ENCODE data around the gene NHLRC3. TPM values are rescaled to one million over a fixed set of nuclear protein-coding genes. Genes with fewer than 3 reads are reported as not detected.
A peak's percentile ranks its signal among the peaks of the same experiment; 100 is the strongest.

NHLRC3 gene
- total RNA-seq, 4 donors from 2014 or later: 9.3 to 12.0 (median 10.2) TPM

DNA sequence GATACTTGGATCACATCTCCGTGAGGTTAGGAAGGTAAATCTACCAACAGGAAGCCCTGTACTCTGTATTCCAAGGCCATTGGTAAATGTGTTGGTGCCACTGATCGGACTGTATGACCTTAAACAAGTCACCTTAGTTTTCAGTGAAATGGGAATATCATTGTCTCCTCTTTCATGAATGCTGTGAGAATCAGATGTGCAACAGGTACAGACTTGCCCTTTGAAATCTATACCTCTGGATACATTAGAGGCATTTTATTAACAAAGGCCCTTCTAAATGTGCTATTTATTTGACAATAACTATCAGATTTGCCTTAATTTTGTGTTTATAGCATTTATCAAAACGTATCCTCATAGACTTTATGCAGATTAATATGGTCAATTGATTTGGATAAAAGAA is 11.0 kb downstream of the NHLRC3 start:
- Histone ChIP-seq H3K27me3 (no peaks in the 10 kb centered on the region), H3K9me3 (no peaks in the 10 kb centered on the region), H3K4me1 (no peaks in the 10 kb centered on the region), H3K4me3 (no peak overlapping the region), H3K27ac (replicated peaks in 1 of 4) (no peak overlapping the region), H3K36me3 (peaks cover 0 to 25% (median 8%) of the 10 kb centered on the region in 4 donors)
- DNase-seq (ENCODE audit: extremely low spot score): no peak
- TF ChIP-seq, protein P1, sequence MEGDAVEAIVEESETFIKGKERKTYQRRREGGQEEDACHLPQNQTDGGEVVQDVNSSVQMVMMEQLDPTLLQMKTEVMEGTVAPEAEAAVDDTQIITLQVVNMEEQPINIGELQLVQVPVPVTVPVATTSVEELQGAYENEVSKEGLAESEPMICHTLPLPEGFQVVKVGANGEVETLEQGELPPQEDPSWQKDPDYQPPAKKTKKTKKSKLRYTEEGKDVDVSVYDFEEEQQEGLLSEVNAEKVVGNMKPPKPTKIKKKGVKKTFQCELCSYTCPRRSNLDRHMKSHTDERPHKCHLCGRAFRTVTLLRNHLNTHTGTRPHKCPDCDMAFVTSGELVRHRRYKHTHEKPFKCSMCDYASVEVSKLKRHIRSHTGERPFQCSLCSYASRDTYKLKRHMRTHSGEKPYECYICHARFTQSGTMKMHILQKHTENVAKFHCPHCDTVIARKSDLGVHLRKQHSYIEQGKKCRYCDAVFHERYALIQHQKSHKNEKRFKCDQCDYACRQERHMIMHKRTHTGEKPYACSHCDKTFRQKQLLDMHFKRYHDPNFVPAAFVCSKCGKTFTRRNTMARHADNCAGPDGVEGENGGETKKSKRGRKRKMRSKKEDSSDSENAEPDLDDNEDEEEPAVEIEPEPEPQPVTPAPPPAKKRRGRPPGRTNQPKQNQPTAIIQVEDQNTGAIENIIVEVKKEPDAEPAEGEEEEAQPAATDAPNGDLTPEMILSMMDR (IDR thresholded peaks at IDR 0.05): no peak
- no peak for TF ChIP-seq POLR2AphosphoS5 (IDR thresholded peaks at IDR 0.05)
- no peak for TF ChIP-seq EP300 (IDR thresholded peaks at IDR 0.05)
- no peak for TF ChIP-seq POLR2A (IDR thresholded peaks at IDR 0.05; ENCODE audit: low read depth)
- 89% methylated on average over 3 of the region's 3 CpGs for WGBS
- intact Hi-C loops (cut with DNase I): no loop called here

DNA sequence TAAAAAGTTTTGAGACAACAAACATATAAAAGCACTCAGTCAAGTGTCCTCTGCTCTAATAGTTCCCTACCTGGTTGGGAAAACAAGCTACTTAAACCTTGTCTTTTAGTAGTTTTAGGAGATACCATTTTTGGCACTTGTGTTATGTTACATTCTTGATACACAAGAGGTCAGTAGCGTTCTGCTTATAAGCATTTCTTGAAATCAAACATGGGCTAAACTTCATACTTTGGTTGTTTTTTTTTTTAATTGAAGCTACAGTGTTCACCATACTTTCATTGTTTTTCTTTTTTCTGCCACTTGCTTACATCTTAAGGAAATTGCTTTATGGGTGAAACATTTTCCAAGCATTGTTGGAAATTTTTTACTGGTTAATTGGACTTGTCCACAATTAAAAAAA is 12.9 kb downstream of the NHLRC3 start:
- Histone ChIP-seq H3K4me3 (no peak overlapping the region), H3K27ac (replicated peaks in 1 of 4) (no peak overlapping the region), H3K9me3 (no peaks in the 10 kb centered on the region), H3K36me3 (peaks cover 0 to 10% (median 4%) of the 10 kb centered on the region in 4 donors), H3K27me3 (no peaks in the 10 kb centered on the region), H3K4me1 (no peaks in the 10 kb centered on the region)
- 19% methylated on average over 1 of the region's 1 CpG for WGBS
- DNase-seq (ENCODE audit: extremely low spot score): no peak
- TF ChIP-seq EP300 (IDR thresholded peaks at IDR 0.05) (no peak), POLR2A (IDR thresholded peaks at IDR 0.05; ENCODE audit: low read depth) (no peak), POLR2AphosphoS5 (IDR thresholded peaks at IDR 0.05) (no peak)
- TF ChIP-seq, protein P1 (IDR thresholded peaks at IDR 0.05): peak; percentile 13 to 32 (median 21)
- intact Hi-C loops (cut with DNase I): loop anchor here (5.0 kb wide), 1 partner anchor 566 kb away; no protein-coding TSS in a partner anchor

DNA sequence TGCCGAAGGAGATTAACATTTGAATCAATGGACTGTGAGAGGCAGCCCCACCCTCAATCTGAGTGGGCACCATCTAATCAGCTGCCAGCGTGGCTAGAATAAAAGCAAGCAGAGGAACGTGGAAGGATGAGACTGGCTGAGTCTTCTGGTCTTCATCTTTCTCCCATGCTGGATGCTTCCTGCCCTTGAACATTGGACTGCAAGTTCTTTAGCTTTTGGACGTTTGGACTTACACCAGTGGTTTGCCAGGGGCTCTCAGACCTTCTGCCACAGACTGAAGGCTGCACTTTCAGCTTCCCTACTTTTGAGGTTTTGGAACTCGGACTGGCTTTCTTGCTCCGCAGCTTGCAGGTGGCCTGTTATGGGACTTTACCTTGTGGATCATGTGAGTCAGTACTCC is 14.7 kb downstream of the NHLRC3 start:
- H3K4me1 ChIP-seq: no peaks in the 10 kb centered on the region
- peaks cover 0 to 10% (median 2%) of the 10 kb centered on the region in 4 donors for H3K36me3 ChIP-seq
- no peak overlapping the region for H3K4me3 ChIP-seq
- H3K27ac ChIP-seq (replicated peaks in 1 of 4): no peak overlapping the region
- H3K9me3 ChIP-seq: no peaks in the 10 kb centered on the region
- intact Hi-C loops (cut with DNase I): loop anchor here (5.0 kb wide), 1 partner anchor 564 kb away; no protein-coding TSS in a partner anchor
- DNase-seq (ENCODE audit: extremely low spot score): no peak
- no peaks in the 10 kb centered on the region for H3K27me3 ChIP-seq
- TF ChIP-seq, protein P1 (IDR thresholded peaks at IDR 0.05): no peak
- TF ChIP-seq POLR2AphosphoS5 (IDR thresholded peaks at IDR 0.05) (no peak), POLR2A (IDR thresholded peaks at IDR 0.05; ENCODE audit: low read depth) (no peak), EP300 (IDR thresholded peaks at IDR 0.05) (no peak)
- 83% methylated on average over 6 of the region's 6 CpGs for WGBS

DNA sequence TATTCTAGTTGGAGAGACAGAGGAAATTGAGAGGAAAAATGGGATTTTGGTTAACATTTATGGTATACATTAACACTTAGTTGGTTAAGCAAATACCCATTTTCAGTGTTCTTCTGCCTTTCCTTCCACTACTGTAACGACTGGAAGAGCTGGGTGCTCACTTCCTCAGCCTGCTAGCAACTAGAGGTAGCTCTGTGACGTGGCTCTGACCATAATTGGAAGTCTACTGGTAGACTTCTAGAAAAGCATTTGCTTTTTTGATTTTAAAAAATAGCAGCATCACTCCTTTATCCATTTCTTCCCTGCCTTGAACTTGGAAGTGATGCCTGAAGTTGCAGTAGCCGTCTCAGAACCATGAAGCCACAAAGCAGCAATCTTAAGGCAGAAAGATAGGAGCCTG is 15.9 kb downstream of the NHLRC3 start:
- intact Hi-C loops (cut with DNase I): loop anchor here (5.0 kb wide), 1 partner anchor 563 kb away; no protein-coding TSS in a partner anchor
- Histone ChIP-seq H3K4me1 (no peaks in the 10 kb centered on the region), H3K27ac (replicated peaks in 1 of 4) (no peak overlapping the region), H3K27me3 (no peaks in the 10 kb centered on the region), H3K4me3 (no peak overlapping the region), H3K9me3 (no peaks in the 10 kb centered on the region), H3K36me3 (peaks cover 0 to 10% (median 2%) of the 10 kb centered on the region in 4 donors)
- TF ChIP-seq POLR2A (IDR thresholded peaks at IDR 0.05; ENCODE audit: low read depth) (no peak), POLR2AphosphoS5 (IDR thresholded peaks at IDR 0.05) (no peak), EP300 (IDR thresholded peaks at IDR 0.05) (no peak)
- TF ChIP-seq, protein P1 (IDR thresholded peaks at IDR 0.05): no peak
- 90% methylated on average over 3 of the region's 3 CpGs for WGBS
- DNase-seq (ENCODE audit: extremely low spot score): no peak

DNA sequence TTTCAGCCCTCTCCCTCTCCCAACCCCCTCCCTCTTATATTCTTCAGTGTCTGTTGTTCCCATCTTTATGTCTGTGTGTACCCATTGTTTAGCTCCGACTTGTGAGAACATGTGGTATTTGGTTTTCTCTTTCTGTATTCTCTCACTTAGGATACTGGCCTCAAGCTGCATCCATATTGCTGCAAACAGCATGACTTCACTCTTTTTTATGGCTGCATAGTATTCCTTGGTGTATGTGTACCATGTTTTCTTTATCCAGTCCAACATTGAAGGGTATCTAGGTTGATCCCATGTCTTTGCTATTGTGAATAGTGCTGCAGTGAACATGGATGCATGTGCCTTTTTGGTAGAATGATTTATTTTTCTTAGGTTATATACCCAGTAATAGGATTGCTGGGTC is 17.8 kb downstream of the NHLRC3 start:
- Histone ChIP-seq H3K27me3 (no peaks in the 10 kb centered on the region), H3K4me3 (no peak overlapping the region), H3K36me3 (peaks cover 0 to 6% (median 2%) of the 10 kb centered on the region in 4 donors), H3K27ac (replicated peaks in 1 of 4) (no peak overlapping the region), H3K9me3 (no peaks in the 10 kb centered on the region), H3K4me1 (no peaks in the 10 kb centered on the region)
- TF ChIP-seq POLR2A (IDR thresholded peaks at IDR 0.05; ENCODE audit: low read depth) (no peak), POLR2AphosphoS5 (IDR thresholded peaks at IDR 0.05) (no peak), EP300 (IDR thresholded peaks at IDR 0.05) (no peak)
- TF ChIP-seq, protein P1 (IDR thresholded peaks at IDR 0.05): no peak
- DNase-seq (ENCODE audit: extremely low spot score): no peak
- intact Hi-C loops (cut with DNase I): no loop called here
- 100% methylated on average over 1 of the region's 1 CpG for WGBS

Data from esophagus muscularis mucosa (tissue), 4 donors.